Stimulated activated CD4-positive, alpha-beta T cell treated with anti-CD3 and anti-CD28 coated beads, Interleukin-1b, Interleukin-23, amount 100 ng/mL, for 48 hours (primary cell): ENCODE measurements around the gene C3orf70.
"Not testable (repeated sequence)": the region's sequence is repeated elsewhere in the genome, so short reads cannot be mapped to it uniquely, and the experiment has no call there.

Experiments
- DNase-seq: peaks from one replicate; pipeline ENCODE4 v3.0.0-alpha.2; 2020

The C3orf70 gene

GRCh38 chr3:185151101-185151963, 1.5 kb downstream of the C3orf70 start:
- no peak for DNase-seq

GRCh38 chr3:185150561-185150960, 2.3 kb downstream of the C3orf70 start:
- no peak for DNase-seq

- DNase-seq: no peak
These were observed 3.3 kb downstream of the C3orf70 start for GRCh38 chr3:185149591-185149990.

- no peak for DNase-seq
These were observed 7.3 kb downstream of the C3orf70 start for GRCh38 chr3:185145511-185145910.

GRCh38 chr3:185144784-185145183, 8.1 kb downstream of the C3orf70 start:
- no peak for DNase-seq

- no peak for DNase-seq
These were observed 15.0 kb downstream of the C3orf70 start for GRCh38 chr3:185137821-185138220.

GRCh38 chr3:185134509-185134908, 18.4 kb downstream of the C3orf70 start:
- DNase-seq: no peak

GRCh38 chr3:185131602-185132256, 21.1 kb downstream of the C3orf70 start:
- DNase-seq: no peak

- DNase-seq: no peak
These were observed 23.8 kb downstream of the C3orf70 start for GRCh38 chr3:185129083-185129482.

- no peak for DNase-seq
These were observed 26.7 kb downstream of the C3orf70 start for GRCh38 chr3:185126201-185126600.

- DNase-seq: no peak
These were observed 32.7 kb downstream of the C3orf70 start for GRCh38 chr3:185120126-185120525.

GRCh38 chr3:185115371-185115770, 37.5 kb downstream of the C3orf70 start:
- no peak for DNase-seq

- DNase-seq: no peak
These were observed 38.1 kb downstream of the C3orf70 start for GRCh38 chr3:185114756-185115155.

- no peak for DNase-seq
These were observed 40.7 kb downstream of the C3orf70 start for GRCh38 chr3:185112186-185112585.

- DNase-seq: not testable (repeated sequence)
These were observed 43.8 kb downstream of the C3orf70 start for GRCh38 chr3:185109012-185109411.

GRCh38 chr3:185106256-185106890, 46.5 kb downstream of the C3orf70 start:
- not testable (repeated sequence) for DNase-seq

GRCh38 chr3:185103359-185104127, 49.3 kb downstream of the C3orf70 start:
- DNase-seq: no peak

GRCh38 chr3:185094697-185095096, 58.2 kb downstream of the C3orf70 start:
- no peak for DNase-seq

- no peak for DNase-seq
These were observed 59.7 kb downstream of the C3orf70 start for GRCh38 chr3:185093116-185093515.

- no peak for DNase-seq
These were observed 62.0 kb downstream of the C3orf70 start for GRCh38 chr3:185090811-185091210.

GRCh38 chr3:185089751-185090150, 63.1 kb downstream of the C3orf70 start:
- no peak for DNase-seq

GRCh38 chr3:185089343-185089742, 63.5 kb downstream of the C3orf70 start:
- no peak for DNase-seq

GRCh38 chr3:185087419-185087818, 65.4 kb downstream of the C3orf70 start:
- no peak for DNase-seq
